Stimulated activated naive CD4-positive, alpha-beta T cell (primary cell): Measurements from ENCODE around the gene TSPAN18.

Source experiments
- DNase-seq, 6 experiments: peaks; one replicate each; lab custom pipeline; 2025; lab: John Stamatoyannopoulos, UW

TSPAN18 gene

GRCh38 chr11:44848203-44848962 lies 121.6 kb downstream of the TSPAN18 start:
- no peak for DNase-seq

- no peak for DNase-seq
These were observed 122.2 kb downstream of the TSPAN18 start for GRCh38 chr11:44848963-44849350.

GRCh38 chr11:44849424-44849823 lies 122.7 kb downstream of the TSPAN18 start:
- DNase-seq = no peak

GRCh38 chr11:44849922-44850321 lies 123.2 kb downstream of the TSPAN18 start:
- DNase-seq = no peak

- DNase-seq = no peak
These were observed 124.7 kb downstream of the TSPAN18 start for GRCh38 chr11:44851496-44851895.

GRCh38 chr11:44852159-44852747 lies 125.5 kb downstream of the TSPAN18 start:
- no peak for DNase-seq

GRCh38 chr11:44852952-44853351 lies 126.2 kb downstream of the TSPAN18 start:
- DNase-seq = no peak

- DNase-seq = no peak
These were observed 126.9 kb downstream of the TSPAN18 start for GRCh38 chr11:44853666-44854065.

- no peak for DNase-seq
These were observed 127.3 kb downstream of the TSPAN18 start for GRCh38 chr11:44854086-44854485.

GRCh38 chr11:44854741-44855492 lies 128.2 kb downstream of the TSPAN18 start:
- DNase-seq = no peak

GRCh38 chr11:44855493-44855849 lies 128.7 kb downstream of the TSPAN18 start:
- DNase-seq = no peak

- no peak for DNase-seq
These were observed 130.8 kb downstream of the TSPAN18 start for GRCh38 chr11:44857490-44858090.

- no peak for DNase-seq
These were observed 132.2 kb downstream of the TSPAN18 start for GRCh38 chr11:44858796-44859527.

GRCh38 chr11:44859528-44859925 lies 132.8 kb downstream of the TSPAN18 start:
- no peak for DNase-seq

GRCh38 chr11:44860346-44860745 lies 133.6 kb downstream of the TSPAN18 start:
- no peak for DNase-seq

GRCh38 chr11:44861849-44862557 lies 135.2 kb downstream of the TSPAN18 start:
- DNase-seq = no peak

- no peak for DNase-seq
These were observed 135.9 kb downstream of the TSPAN18 start for GRCh38 chr11:44862558-44863101.

GRCh38 chr11:44863231-44863630 lies 136.5 kb downstream of the TSPAN18 start:
- no peak for DNase-seq

- no peak for DNase-seq
These were observed 139.1 kb downstream of the TSPAN18 start for GRCh38 chr11:44865866-44866272.

GRCh38 chr11:44866286-44866685 lies 139.5 kb downstream of the TSPAN18 start:
- DNase-seq = no peak

GRCh38 chr11:44868021-44868420 lies 141.3 kb downstream of the TSPAN18 start:
- no peak for DNase-seq
